HL-60 (cell line): ENCODE results near the gene SLC7A10.

Experiments
- DNase-seq, 2 experiments: peaks; one replicate each; pipeline ENCODE4 v3.0.0-alpha.2; 2010 to 2020; ENCODE audit warnings: low read depth in 1 of 2, low spot score in 1 of 2
- H3K27ac ChIP-seq: fragments of 250-450 bp; sonication (Bioruptor Pico); replicated peaks from 2 replicates; pipeline ENCODE4 v1.5.1; 2020; ENCODE audit warnings: mild to moderate bottlenecking, moderate library complexity
- H3K27me3 ChIP-seq: fragments of 250-450 bp; sonication (Bioruptor Pico); 2 replicates; pipeline ENCODE4 v1.5.1; 2021; ENCODE audit warnings: mild to moderate bottlenecking, moderate library complexity; ENCODE audit not compliant: insufficient read depth, poor library complexity, severe bottlenecking
- H3K4me3 ChIP-seq: replicated peaks from 2 replicates; pipeline ENCODE4 v1.5.1; 2011; ENCODE audit warnings: mild to moderate bottlenecking, control low read depth, low read length; ENCODE audit not compliant: insufficient read depth
- GABPA ChIP-seq: IDR thresholded peaks from 2 replicates; pipeline ENCODE4 v1.6.1; 2012; ENCODE audit warnings: low read depth
- POLR2AphosphoS5 ChIP-seq: IDR thresholded peaks from 2 replicates; pipeline ENCODE4 v1.6.1; 2012; ENCODE audit warnings: low read depth
- REST ChIP-seq: IDR thresholded peaks from 2 replicates; pipeline ENCODE4 v1.6.1; 2012; ENCODE audit warnings: low read depth; ENCODE audit not compliant: insufficient replicate concordance
- SPI1 ChIP-seq: IDR thresholded peaks from 2 replicates; pipeline ENCODE4 v1.6.1; 2012; ENCODE audit warnings: low read depth, mild to moderate bottlenecking, borderline replicate concordance
- TF ChIP-seq, protein P1 (sequence below): IDR thresholded peaks from one replicate; pipeline ENCODE4 v1.5.1; 2011; ENCODE audit warnings: low read length, control low read depth, inconsistent platforms; ENCODE audit not compliant: insufficient read depth

SLC7A10 gene

GRCh38 chr19:33242131-33242530, 16.5 kb upstream of the SLC7A10 start:
- Histone ChIP-seq H3K4me3 (no peak overlapping the region), H3K27me3 (no peaks in the 10 kb centered on the region), H3K27ac (no peak overlapping the region)
- TF ChIP-seq SPI1 (no peak), GABPA (no peak)
- no peak for DNase-seq

GRCh38 chr19:33241530-33242101, 16.0 kb upstream of the SLC7A10 start:
- Histone ChIP-seq H3K27ac (no peak overlapping the region), H3K27me3 (no peaks in the 10 kb centered on the region), H3K4me3 (no peak overlapping the region)
- no peak for TF ChIP-seq GABPA
- TF ChIP-seq, protein P1, sequence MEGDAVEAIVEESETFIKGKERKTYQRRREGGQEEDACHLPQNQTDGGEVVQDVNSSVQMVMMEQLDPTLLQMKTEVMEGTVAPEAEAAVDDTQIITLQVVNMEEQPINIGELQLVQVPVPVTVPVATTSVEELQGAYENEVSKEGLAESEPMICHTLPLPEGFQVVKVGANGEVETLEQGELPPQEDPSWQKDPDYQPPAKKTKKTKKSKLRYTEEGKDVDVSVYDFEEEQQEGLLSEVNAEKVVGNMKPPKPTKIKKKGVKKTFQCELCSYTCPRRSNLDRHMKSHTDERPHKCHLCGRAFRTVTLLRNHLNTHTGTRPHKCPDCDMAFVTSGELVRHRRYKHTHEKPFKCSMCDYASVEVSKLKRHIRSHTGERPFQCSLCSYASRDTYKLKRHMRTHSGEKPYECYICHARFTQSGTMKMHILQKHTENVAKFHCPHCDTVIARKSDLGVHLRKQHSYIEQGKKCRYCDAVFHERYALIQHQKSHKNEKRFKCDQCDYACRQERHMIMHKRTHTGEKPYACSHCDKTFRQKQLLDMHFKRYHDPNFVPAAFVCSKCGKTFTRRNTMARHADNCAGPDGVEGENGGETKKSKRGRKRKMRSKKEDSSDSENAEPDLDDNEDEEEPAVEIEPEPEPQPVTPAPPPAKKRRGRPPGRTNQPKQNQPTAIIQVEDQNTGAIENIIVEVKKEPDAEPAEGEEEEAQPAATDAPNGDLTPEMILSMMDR: peak; percentile 32
- peak in 1 of 2 experiments; percentile 44 for DNase-seq

GRCh38 chr19:33241091-33241529, 15.5 kb upstream of the SLC7A10 start:
- DNase-seq: no peak
- H3K27ac ChIP-seq: no peak overlapping the region
- TF ChIP-seq GABPA (no peak), POLR2AphosphoS5 (no peak), REST (no peak), SPI1 (no peak)
- TF ChIP-seq, protein P1: no peak
- no peak overlapping the region for H3K4me3 ChIP-seq
- H3K27me3 ChIP-seq: no peaks in the 10 kb centered on the region

DNA sequence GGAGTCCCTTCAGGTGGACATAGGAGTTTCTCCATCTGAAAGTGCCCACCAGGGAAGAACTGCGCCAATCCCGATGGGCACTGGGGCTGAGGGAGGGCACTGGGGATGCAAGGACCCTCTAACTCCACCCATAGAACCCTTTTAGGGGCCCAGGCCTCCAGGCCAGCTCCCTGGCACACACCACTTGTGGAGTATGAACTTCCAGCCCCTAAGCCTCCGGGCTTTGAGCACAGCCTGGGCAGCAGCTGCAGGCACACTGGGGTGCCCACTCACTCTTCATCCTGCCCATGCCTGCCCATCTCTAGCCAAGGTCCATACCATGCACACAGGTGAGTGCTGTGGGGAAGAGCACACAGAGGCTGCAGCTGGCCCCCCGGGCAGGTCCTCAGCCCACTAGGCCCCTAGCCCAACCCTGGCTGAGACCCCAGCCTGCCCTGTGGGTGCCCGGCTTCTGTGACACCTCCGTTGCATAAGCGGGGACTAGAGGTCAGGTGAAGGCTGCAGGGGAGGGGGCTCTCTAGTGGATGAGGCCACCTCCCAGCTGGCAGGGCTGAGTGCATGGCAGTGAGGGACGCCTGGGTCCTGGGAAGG, 14.6 kb upstream of the SLC7A10 start:
- Histone ChIP-seq H3K4me3 (no peak overlapping the region), H3K27me3 (no peaks in the 10 kb centered on the region), H3K27ac (no peak overlapping the region)
- no peak for TF ChIP-seq REST
- TF ChIP-seq POLR2AphosphoS5: no peak
- TF ChIP-seq, protein P1: no peak
- no peak for TF ChIP-seq SPI1
- no peak for TF ChIP-seq GABPA
- DNase-seq: no peak
